ENCODE results near the gene SELENOO.

DNA sequence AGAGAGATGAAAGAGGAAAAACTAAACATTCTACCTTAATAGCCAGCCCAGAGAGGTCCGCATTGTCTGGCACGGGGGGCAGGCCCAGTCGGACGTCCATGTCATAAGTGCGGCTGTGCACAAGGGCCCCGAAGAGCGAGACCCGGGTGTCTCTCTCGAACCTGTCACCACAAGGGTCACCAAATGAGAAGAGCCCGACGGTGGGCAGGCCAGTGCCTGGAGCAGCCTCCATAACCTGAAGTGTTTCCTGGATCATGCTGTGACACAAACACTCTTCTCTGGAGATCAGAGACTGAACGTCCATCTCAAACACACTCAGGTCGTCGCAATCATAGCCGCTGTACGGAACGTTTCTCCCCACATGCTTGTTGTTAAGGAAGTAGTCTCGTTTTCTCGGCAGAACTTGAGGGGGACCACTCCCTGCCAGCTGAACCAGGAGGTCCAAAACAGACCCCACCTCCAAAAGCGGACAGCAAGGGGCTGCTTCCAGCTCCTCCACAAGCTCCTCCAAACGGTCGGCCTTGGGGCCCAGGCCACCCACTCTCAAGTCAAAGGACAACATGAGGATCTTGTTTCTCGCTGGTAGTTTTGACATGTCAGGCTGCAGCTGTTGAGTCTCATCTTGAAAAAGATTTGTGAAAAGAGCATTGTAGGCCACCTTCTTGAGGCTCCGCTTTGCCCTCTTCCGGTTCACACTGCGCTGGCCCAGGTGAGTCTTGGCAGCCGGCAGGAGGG lies 43.0 kb downstream of the SELENOO start:
- TF ChIP-seq, protein P1, sequence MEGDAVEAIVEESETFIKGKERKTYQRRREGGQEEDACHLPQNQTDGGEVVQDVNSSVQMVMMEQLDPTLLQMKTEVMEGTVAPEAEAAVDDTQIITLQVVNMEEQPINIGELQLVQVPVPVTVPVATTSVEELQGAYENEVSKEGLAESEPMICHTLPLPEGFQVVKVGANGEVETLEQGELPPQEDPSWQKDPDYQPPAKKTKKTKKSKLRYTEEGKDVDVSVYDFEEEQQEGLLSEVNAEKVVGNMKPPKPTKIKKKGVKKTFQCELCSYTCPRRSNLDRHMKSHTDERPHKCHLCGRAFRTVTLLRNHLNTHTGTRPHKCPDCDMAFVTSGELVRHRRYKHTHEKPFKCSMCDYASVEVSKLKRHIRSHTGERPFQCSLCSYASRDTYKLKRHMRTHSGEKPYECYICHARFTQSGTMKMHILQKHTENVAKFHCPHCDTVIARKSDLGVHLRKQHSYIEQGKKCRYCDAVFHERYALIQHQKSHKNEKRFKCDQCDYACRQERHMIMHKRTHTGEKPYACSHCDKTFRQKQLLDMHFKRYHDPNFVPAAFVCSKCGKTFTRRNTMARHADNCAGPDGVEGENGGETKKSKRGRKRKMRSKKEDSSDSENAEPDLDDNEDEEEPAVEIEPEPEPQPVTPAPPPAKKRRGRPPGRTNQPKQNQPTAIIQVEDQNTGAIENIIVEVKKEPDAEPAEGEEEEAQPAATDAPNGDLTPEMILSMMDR (IDR thresholded peaks at IDR 0.05): no peak
- TF ChIP-seq POLR2A (IDR thresholded peaks at IDR 0.05): no peak
